Nephron (organoid): ENCODE data around the gene NPDC1.

Source experiments
- H3K27ac Mint-ChIP-seq, 3 experiments: 2 replicates each; pipeline ENCODE4 v1.8.0; 2020; ENCODE audit warnings: mixed read lengths in 3 of 3, mild to moderate bottlenecking in 2 of 3, moderate library complexity in 1 of 3
- H3K27me3 Mint-ChIP-seq: 2 replicates; pipeline ENCODE4 v1.8.0; 2021; ENCODE audit warnings: low read depth, mild to moderate bottlenecking, moderate library complexity, mixed read lengths
- H3K36me3 Mint-ChIP-seq: 2 replicates; pipeline ENCODE4 v1.8.0; 2020; ENCODE audit warnings: low read depth, mixed read lengths
- H3K4me1 Mint-ChIP-seq: 2 replicates; pipeline ENCODE4 v1.8.0; 2020; ENCODE audit warnings: mixed read lengths
- H3K4me3 Mint-ChIP-seq, 3 experiments: 2 replicates each; pipeline ENCODE4 v1.8.0; 2020; ENCODE audit warnings: mild to moderate bottlenecking in 3 of 3, mixed read lengths in 3 of 3, moderate library complexity in 2 of 3
- H3K9me3 Mint-ChIP-seq: 2 replicates; pipeline ENCODE4 v1.8.0; 2020; ENCODE audit warnings: mixed read lengths
- CTCF ChIP-seq, 3 experiments: fragments of 200-600 bp; sonication (generic); IDR thresholded peaks; one replicate each; pipeline ENCODE4 v1.5.0; 2021; ENCODE audit warnings: antibody characterized with exemption in 3 of 3; ENCODE audit not compliant: unreplicated experiment in 3 of 3

Gene NPDC1

GRCh38 chr9:137012694-137013570, 33.0 kb downstream of the NPDC1 start:
- H3K27me3 Mint-ChIP-seq, result no peaks in the 10 kb centered on the region
- no peaks in the 10 kb centered on the region for H3K4me1 Mint-ChIP-seq
- TF ChIP-seq CTCF (IDR thresholded peaks at IDR 0.05; ENCODE audit: unreplicated experiment in 3 of 3), result no peak
- H3K4me3 Mint-ChIP-seq, result no peak overlapping the region
- H3K9me3 Mint-ChIP-seq, result no peaks in the 10 kb centered on the region
- H3K36me3 Mint-ChIP-seq, result peaks cover 8% of the 10 kb centered on the region
- H3K27ac Mint-ChIP-seq, result no peak overlapping the region

GRCh38 chr9:137011907-137012675, 33.9 kb downstream of the NPDC1 start:
- H3K4me3 Mint-ChIP-seq, result no peak overlapping the region
- H3K9me3 Mint-ChIP-seq, result no peaks in the 10 kb centered on the region
- H3K4me1 Mint-ChIP-seq, result no peaks in the 10 kb centered on the region
- no peaks in the 10 kb centered on the region for H3K27me3 Mint-ChIP-seq
- peaks cover 8% of the 10 kb centered on the region for H3K36me3 Mint-ChIP-seq
- no peak overlapping the region for H3K27ac Mint-ChIP-seq
- TF ChIP-seq CTCF (IDR thresholded peaks at IDR 0.05; ENCODE audit: unreplicated experiment in 3 of 3), result no peak

- no peak for TF ChIP-seq CTCF (IDR thresholded peaks at IDR 0.05; ENCODE audit: unreplicated experiment in 3 of 3)
- H3K27me3 Mint-ChIP-seq, result no peaks in the 10 kb centered on the region
- H3K27ac Mint-ChIP-seq, result no peak overlapping the region
- H3K9me3 Mint-ChIP-seq, result no peaks in the 10 kb centered on the region
- peaks cover 3% of the 10 kb centered on the region for H3K36me3 Mint-ChIP-seq
- H3K4me3 Mint-ChIP-seq, result no peak overlapping the region
- no peaks in the 10 kb centered on the region for H3K4me1 Mint-ChIP-seq
Measured at GRCh38 chr9:137011156-137011555, 34.8 kb downstream of the NPDC1 start.

GRCh38 chr9:137009938-137010732, 35.8 kb downstream of the NPDC1 start:
- no peaks in the 10 kb centered on the region for H3K9me3 Mint-ChIP-seq

GRCh38 chr9:137009217-137009616, 36.8 kb downstream of the NPDC1 start:
- no peak for TF ChIP-seq CTCF (IDR thresholded peaks at IDR 0.05; ENCODE audit: unreplicated experiment in 3 of 3)
- H3K27ac Mint-ChIP-seq, result no peak overlapping the region

More at GRCh38 chr9:137009938-137010732, 35.8 kb downstream of the NPDC1 start:
- Mint-ChIP-seq H3K4me3 (no peak overlapping the region), H3K27me3 (no peaks in the 10 kb centered on the region), H3K4me1 (no peaks in the 10 kb centered on the region), H3K36me3 (no peaks in the 10 kb centered on the region), H3K27ac (no peak overlapping the region)
- no peak for TF ChIP-seq CTCF (IDR thresholded peaks at IDR 0.05; ENCODE audit: unreplicated experiment in 3 of 3)

More at GRCh38 chr9:137009217-137009616, 36.8 kb downstream of the NPDC1 start:
- Mint-ChIP-seq H3K27me3 (no peaks in the 10 kb centered on the region), H3K4me1 (no peaks in the 10 kb centered on the region), H3K9me3 (no peaks in the 10 kb centered on the region), H3K4me3 (no peak overlapping the region), H3K36me3 (no peaks in the 10 kb centered on the region)
